NCI-H1436 treated with DMSO at 0.1 percent for 48 hours (cell line): ENCODE results near the gene LARP1.

Experiments used
- DNase-seq: peaks from one replicate; lab custom pipeline; 2025; lab: John Stamatoyannopoulos, UW

LARP1 gene

DNA sequence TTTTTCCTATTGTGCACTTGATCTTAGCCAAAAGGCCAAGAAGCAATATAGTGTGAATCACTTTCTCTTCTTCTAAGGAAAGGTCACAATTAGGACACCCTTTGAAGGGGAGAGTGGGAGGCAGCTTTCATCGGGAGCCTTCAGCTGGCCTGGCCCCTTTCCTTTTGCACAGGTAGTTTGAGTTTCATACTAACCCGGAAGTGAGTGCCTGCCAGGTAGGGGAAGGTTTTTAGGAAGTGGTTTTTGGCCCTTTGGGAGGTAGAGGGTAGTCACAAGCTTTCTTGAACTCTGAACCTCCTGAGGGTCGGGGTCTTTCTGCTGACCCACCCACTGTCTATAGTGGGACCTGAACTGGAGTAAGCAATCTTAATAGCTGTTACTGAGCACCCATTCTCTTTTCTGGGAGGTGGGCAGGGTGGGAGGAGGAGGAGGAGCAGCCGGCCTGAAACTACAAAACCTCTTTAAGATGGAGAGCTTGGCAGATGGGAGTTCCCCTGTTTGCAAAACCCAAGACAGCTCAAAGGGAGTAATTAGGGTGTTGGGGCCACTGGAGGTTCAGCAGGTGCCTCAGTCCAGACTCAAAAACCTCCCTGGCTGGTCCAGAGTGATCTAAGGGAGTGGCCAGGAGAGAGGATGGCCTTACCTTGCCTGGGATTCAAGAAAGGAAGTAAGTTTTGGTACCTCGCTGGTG lies 6.0 kb downstream of the LARP1 start:
- DNase-seq, result no peak

DNA sequence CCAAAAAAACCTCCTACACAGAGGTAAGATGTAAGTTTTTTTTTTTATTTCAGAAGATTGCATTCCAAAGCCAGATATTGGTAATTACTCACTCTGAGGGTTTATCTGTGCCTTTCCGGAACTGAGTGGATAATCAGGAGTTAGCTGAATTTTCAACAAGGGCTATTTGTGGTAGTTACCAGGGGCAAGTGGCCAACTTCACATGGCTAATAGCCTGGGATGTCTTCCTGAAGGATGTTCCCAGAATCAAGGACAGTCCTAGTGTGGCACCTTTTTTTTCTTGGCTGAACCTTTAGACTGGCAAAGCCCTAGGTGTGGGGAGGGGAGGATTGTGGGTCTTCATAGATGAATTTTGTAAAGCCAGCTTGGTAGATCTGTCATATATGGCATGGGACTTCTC lies 7.1 kb downstream of the LARP1 start:
- DNase-seq, result no peak

DNA sequence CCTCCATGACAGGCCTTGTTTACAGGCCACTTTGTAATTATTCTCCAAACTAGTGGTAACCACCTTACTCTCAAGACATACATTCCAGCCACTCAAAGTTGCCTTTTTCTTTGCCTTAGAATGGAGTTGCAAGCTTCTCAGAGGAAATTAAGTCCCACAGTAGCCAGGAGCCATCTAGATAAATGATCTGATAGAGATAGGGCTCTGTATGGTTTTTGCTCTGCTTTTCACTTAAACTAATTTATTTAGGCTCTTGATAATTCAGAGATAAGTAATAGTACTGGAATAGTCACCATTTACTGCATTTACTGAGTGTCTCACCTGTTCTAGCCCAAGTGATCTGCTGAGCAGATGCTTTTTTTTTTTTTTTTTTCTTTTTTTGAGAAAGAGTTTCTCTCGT lies 7.5 kb downstream of the LARP1 start:
- no peak for DNase-seq

DNA sequence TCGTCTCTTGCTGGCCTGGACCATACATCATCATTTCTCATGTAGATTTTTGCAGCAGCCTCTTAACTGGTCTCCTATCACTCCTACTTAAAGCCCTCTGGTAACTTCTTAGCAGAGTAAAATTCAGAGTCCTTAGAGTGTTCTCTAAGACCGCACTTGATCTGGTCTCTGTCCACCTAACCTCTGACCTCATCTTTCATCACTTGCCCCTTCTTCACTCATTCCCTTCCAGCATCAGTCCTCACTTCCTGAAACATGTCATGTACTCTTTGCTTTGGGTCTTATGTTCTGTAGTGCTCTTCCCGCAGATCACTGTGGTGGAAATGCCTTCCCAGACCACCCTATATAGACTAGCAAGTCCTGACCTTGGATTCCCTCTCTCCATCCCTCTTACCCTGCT lies 9.8 kb downstream of the LARP1 start:
- no peak for DNase-seq

DNA sequence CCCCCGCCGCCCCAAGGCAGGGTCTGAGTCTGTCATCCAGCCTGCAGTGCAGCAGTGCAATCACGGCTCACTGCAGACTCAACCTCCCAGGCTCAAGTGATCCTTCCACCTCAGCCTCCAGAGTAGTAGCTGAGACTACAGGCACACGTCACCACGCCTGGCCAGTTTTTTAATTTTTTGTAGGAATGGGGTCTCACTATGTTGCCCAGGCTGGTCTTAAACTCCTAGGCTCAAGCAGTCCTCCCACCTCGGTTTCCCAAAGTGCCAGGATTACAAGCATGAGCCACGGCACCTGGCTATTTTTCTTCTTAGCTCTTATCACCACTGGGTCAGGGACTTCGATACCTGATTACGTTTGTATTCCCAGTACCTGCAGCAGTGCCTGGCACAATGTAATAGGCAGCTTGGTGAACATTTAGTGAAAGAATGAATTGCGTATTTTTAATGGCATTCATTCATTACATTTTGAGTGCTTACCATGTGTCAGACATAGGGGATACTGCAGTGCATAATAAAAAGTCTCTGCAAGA lies 10.3 kb downstream of the LARP1 start:
- no peak for DNase-seq

DNA sequence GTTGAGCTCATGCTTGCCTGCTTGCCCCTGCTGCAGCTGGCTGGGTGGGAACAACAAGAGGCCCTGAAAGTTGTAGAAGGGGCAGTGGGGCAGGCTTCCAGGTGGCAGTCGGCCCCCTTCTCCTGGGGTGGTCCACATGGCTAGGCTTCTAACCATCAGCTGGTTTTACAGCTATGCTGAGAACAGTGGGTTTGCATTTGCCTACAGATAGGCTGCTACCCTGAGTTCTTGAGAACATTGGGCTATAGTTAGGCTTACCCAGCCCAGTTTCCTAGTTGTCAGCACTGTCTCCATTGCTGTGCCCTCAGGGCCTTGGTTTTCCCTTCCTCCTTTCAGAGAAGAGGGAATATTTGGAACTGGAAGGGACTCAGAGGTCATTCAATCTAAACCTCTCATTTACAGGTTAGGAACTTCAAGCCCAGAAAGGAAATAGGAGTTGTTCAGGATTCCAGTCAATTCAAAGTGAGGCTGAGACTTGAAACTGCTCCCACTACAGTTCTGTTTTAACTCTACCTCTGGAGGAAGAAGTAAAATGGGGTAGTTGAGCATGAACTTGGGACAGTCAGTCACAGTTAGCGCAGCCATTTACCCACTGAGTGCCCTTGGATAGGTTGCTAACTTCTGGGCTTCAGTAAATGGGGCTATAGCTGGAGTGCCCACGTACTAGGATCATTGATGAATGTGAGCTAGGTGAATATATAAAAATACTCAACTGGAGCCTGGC lies 11.5 kb downstream of the LARP1 start:
- DNase-seq, result no peak

DNA sequence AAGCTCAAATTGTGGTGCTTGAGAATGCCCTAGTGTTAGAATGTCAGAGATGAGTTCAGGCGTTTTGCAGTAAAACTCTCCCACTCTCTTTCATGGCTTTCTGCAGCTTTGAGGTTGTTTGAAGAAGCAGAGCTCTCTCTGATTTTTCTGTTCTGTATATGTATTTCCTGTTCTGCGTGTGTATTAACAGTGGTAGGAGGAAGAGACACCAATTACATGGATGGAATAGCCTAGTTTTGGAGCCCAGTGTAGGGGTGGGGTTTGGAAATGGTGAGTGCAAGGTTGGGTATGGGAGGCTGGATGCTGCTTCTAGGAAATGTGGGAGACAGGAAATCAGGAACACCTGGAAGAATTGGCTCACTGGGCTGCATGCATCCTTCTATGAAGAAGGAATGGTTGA lies 12.4 kb downstream of the LARP1 start:
- DNase-seq, result no peak

DNA sequence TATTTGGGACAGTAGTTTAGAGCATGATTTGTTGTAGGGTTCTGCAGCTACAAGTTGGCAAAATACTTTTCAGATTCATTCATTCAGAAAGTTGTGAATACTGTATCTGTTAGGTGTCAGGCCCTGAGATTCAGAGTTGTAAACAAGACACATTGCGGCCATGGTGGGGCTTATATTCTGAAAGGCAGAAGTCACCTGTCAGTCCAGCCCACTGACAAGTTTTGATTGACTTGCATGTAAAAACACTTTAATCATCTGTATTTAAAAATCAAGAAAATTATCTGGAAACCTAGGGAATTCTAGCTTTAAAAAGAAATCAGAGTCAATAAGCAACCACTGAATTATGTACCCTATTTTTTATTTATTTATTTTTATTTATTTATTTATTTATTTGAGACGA lies 13.0 kb downstream of the LARP1 start:
- DNase-seq, result no peak

DNA sequence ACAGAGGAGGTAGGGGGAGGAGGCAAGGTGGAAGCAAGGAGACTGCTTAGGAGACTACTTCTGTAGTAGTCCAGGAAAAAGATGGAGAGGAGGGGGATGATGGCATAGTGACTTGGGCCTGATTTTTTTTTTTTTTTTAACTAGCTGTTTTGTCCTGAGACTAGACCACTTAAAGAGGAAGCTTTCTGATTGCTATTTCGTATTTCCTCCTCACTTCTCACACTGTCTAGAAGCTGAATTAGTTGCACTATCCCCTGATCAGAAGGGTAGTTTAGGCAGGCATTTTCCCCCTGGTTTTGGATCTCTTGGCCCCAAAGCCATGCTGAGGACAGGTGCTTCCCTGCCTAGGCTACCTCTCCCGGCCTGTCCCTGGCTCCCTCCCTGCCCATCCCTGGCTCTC lies 14.9 kb downstream of the LARP1 start:
- no peak for DNase-seq

DNA sequence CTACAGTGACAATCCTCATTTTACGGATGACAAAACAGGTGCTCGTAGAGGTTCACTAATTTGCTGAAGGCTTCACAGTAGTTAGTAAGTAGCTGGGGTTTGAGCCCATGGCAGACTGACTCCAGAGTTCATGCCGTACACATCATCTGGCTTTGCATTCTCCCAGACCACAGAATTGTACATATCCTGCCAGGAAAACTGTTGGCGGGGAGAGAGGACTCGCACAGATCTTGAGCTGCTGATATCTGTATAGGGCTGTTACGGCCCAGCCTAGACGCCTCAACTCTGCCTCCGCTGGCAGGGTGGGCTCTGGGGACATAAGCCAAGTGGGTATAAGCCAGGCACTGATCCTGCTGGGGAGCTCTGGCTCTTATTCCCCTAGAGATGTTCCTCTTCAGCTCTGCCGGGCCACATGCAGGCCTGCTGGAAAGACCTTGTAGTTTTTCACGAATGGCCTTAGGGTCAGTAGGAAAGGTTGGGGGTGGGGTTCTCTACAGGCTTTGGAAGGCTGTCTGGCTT lies 16.3 kb downstream of the LARP1 start:
- DNase-seq, result no peak

DNA sequence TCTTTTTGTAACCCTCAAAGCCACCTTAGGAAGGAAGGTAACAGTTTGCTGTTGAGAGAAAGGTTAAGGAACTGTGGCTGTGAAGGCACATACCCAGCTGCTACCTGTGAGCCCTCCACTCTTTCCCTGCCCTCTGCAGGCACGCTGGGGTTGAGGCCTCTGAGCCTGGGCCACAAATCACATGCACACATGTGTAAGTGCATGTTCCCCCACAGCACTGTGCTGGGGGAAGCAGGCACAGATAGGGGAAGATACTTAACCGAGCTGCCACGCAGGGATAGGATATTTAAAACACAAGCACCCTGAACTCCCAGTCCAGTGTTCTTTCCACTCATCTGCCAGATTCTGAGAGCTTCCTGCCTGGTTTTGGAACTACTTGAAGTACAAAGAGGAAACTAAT lies 18.1 kb downstream of the LARP1 start:
- no peak for DNase-seq

DNA sequence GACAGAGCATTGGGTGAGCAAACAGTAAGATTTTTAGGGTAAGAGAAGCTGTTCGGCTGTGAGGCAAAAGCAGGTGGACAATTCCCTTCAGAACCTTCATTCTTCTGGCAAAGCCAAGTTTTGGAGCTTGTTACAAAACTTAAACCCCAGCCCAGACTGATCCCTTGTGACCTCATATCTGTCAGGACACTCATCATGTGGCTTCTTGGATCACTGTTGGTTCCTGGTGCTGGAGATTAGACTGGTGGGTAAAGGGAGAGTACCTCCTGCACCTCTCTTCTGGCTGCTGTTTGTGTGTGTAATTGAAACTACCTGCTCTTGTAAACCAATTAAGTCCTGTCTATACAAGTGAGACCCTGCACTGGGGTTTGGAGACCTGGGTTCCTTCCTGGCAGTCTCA lies 21.0 kb downstream of the LARP1 start:
- no peak for DNase-seq

DNA sequence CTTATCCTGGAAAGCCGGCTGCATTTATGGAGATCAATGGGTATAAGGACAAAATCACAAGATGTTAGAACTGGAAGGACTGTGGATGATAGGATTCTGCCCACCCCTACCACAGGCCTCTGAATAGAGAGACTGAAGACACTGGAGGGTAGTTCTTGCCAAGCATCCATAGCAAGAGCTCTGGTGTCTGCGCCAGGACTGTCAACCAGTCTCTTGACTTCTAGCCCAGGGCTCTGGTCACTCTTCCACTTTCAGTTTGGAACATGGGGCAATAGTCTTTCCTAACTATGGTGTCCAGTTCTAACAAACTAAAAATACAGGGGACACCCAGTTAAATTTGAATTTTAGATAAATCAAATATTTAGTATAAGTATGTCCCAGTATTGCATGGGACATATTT lies 23.4 kb downstream of the LARP1 start:
- DNase-seq, result no peak

DNA sequence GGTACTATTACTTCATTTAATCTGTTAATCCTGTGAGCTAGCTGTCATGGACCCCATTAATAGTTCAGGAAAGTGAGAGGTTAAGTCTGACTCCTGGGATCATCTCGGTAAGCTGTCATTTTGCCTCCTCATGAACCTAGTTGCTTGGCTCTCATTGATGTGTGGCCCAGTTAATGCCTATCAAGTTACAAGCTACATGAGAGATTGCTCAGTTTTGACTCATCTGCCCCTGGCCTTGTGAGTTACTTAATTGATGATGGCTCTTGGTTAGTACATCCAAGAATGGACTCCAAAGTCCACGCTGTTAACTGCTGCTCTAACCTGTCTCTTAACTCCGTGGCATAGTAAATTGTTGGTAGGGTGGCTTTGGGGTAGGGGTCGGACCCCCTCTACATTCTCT lies 23.9 kb downstream of the LARP1 start:
- DNase-seq, result no peak

DNA sequence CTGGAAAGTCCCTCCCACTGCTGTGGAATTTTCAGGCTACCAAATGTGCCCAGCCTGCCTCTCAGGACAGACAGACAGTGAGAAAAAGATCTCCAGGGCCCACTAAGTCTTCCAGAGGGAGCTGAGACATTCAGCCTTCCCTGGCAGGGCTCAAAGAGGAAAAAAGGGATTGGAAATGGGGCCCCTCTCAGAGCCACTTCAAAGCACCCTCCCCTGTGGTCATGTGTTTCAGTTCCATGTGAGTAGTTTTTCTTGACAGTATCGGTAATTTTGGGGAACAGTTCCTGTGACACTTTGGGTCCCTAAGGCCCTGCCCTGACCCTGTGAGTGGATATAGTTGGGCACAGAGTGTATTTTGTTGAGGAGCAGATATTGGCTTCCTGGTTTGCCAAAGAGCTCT lies 25.0 kb downstream of the LARP1 start:
- no peak for DNase-seq

DNA sequence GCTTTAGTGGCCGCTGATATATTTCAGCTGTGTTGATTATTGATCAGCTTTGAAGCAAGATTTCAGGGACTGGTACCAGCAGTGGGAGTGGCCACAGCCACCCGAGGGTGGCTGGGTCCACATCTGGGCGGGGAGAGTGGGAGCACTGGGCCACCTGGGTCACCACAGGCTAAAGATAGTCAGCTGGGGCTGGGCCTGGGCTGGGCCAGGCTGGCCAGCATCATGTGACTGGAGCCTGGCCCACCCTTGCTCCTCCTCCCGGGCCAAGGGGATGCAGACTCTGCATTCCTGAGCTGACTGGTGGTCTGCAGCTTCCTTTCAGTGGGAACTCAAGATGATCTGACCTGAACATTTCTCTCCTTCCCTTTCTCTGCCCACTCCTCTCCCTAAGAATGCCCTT lies 27.1 kb downstream of the LARP1 start:
- DNase-seq, result no peak

DNA sequence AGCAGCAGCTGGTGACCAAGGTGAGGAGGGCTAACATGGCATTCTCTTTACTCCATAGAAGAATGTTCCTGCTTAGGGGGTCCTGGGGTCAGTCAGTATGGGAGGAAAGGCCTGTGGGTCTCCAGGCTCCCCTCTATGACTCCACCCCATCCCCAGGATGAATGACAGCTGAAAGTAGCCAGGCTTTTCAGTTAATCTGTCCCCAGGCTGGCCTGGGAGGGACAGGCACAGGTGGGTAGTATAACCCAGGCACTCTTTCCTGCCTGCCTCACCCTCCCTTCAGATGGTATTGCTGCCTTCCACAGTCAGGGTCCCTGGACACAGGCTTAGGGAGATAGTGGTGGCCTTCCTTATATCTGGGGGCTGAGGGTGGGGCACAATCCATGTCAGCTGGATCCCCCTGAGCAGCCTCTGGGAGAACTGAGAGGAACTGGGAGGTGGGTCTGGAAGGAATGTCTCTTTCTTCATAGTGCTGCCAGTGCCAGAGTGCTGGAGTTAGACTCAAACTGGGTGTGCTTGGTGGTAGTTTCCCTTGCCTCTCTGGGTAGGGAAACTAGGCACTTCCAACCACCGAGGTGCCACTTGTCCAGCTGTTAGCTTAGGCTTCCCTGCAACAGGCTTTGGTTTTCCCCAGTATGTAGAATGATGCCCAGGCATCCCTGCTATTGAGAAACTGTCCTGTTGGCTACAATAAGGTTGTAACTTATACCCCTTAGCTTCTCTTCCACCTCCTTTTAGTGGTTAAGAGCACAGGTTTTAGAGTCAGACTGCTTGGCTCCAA lies 27.8 kb downstream of the LARP1 start:
- DNase-seq, result no peak

DNA sequence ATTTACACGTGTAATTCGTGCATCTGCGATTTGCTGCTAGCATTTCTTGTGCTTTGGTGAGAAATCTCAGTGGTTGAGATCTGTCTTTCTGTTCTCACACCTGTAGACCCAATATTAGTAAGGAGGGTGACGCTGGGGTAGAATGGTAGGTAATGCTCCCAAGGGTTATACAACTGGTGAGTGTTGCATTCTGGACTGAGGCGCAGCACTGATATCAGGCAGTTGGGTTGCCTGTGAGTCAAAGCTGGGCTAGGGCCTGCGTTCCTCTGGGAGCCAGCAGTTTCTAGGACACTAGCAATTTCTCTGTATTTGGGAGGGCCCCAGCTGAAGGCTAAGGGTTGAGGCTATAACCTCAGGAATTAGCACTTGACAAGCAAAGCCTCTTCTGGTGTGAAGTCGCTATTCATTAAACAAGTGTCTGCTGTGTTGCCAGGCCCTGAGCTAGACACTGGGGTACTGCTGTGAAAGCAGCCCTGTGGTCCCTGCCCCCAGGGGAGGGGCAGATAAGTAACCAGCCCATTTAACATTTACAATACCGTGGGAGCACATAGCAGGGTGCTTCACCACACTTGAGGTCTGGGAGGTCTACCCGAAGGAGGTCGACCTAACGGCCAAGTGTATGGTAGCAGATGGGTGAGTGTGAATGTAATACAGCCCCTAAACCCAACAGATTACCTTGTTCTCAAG lies 28.7 kb downstream of the LARP1 start:
- DNase-seq, result no peak

DNA sequence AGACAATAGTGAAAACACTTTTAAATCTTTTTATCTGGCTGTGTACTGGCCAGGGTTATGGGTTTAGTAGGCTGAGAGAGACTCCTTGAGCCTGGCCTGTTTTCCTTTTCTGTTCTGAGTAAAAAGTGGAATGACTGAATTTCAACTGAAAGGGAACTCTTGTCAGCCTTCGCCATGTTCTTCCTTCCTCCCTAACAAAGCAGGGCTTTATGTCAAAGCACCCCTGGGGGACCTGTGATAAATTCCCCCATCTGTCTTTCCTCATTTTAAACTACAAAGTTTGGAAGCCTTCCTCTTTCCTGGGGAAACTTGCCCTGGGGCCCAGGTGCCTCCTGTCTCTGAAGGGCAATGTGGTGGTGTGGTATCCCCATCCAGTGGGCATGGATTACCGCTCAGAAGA lies 29.7 kb downstream of the LARP1 start:
- no peak for DNase-seq

DNA sequence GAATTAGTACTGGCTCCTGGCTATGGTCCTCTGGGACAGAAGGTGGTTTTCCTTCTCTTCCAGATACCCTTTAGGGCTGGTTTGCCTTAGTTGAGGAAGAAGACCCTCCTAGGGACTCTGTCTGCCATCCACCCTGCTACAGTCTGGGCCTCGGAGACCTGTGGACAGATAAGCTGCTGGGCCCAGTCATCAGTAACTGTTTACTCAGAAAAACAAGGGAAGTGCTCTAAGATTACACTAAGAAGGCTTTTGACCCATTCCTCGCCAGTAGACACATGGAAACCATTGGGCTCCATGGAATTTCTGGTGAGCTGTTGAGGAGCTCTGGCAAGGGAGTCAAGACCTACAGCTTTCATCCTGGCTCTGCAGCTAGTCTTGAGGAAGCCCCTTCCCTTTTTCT lies 31.2 kb downstream of the LARP1 start:
- DNase-seq, result no peak

DNA sequence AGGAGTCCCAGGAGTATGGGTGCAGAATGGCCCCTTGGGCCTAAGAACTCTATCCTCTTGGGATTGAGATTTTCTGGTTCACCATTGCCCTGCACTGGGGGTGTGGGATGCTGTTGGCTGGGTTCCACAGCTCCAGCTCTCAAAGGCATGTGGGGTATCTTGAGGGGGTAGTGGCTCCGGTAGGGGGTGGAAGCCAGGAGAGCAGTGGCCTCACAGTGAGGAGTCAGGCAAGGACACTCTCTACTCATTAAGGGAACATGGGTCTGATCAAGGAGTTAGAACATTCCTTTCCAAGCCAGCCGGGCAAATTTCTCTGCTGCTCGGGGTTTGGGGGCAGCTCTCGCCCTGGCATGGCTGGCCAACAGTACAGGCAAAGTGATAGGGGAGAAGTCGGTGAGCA lies 33.0 kb downstream of the LARP1 start:
- DNase-seq, result no peak

DNA sequence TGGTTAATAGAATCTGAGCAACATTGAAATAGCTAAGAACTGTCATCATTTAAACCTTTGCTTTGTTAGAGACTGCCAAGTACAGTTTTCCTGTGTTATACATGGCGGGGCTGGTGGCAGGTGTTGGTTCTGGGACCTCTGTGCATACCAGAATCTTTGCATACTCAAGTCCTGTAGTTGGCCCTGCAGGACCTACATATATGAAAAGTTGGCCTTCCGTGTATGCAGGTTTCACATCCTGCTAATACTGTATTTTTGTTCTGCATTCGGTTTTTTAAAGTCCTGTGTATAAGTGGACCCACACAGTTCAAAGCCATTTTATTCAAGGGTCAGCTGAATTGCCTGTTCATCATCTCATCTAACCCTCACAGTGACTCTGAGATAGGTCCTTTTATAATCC lies 36.4 kb downstream of the LARP1 start:
- no peak for DNase-seq
